Measurements from ENCODE around the gene APOBEC3C.
"Not testable (repeated sequence)": the region's sequence is repeated elsewhere in the genome, so short reads cannot be mapped to it uniquely, and the experiment has no call there.

Gene APOBEC3C

DNA sequence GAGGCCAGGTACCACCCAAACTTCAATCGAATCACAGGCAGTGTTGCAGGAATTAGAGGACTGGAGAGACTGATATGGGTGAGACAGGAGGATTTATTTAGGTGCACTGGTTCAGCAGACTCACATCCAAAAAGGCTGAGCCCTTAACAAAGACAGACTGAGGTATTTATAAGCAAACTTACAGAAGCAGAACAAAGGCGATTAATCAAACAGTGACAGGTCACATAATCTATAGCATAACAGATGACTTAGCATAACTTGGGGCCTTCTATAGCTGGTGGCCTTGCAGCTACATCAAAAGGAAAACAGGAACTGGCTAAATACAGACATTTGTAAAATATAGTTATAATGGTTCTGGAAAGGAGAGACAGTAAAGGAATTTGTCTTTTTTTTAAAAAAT is 29.8 kb upstream of the APOBEC3C start:
- DNase-seq: no peak

DNA sequence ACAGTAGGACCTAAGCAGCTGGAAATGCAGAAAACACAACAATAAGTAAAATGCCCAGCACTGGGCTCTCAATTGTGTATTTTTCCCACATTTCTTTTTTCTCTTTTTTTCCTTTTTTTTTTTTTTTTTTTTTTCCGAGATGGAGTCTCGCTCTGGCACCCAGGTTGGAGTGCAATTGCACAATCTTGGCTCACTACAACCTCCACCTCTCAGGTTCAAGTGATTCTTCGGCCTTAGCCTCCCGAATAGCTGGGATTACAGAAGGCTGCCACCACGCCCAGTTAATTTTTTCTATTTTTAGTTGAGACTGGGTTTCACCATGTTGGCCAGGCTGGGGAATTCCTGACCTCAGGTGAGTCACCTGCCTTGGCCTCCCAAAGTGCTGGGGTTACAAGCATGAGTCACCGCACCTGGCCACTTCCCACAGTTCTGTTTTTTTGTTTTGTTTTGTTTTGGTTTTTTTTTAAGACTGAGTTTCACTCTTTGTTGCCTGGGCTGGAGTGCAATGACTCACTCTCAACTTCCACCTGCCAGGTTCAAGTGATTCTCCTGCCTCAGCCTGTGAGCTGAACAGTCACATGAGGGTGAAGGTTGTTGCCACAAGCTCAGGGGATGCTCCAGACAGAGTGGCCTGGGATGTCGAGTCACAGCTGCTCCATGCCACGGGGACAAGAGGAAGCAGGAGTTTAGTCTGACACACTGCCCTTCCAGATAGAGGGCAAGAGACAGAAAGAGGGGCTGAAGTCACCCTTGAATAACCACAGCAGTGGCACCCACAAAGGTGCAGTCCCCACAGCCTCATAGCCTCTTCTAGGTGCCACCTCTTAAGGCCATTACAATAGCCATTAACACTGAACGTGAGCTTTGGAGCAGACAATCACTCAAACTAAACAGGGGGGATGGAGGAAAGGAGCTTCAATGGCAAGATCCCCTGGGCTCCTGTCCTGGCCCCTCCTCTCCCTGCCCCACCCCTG is 29.0 kb upstream of the APOBEC3C start:
- peak; percentile 36 to 55 for DNase-seq

DNA sequence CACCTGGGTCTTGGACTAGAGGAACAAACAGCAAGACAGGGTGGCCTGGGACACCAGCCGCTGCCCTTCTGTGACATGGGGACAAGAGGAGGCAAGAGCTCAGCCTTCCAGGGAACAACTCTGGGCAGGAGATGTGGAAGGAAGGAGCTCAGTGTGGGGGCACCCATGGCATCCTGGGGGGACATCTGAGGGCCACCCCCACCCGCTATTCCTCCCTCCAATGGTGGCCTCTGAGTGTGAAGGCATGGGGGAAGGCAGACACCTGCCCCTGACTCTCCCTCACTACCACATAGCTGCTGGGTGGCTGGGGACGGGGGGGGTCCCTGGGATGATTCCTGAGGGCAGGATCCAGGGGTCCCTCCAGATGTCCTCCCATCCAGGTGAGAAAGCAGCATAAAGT is 27.4 kb upstream of the APOBEC3C start:
- DNase-seq: no peak

DNA sequence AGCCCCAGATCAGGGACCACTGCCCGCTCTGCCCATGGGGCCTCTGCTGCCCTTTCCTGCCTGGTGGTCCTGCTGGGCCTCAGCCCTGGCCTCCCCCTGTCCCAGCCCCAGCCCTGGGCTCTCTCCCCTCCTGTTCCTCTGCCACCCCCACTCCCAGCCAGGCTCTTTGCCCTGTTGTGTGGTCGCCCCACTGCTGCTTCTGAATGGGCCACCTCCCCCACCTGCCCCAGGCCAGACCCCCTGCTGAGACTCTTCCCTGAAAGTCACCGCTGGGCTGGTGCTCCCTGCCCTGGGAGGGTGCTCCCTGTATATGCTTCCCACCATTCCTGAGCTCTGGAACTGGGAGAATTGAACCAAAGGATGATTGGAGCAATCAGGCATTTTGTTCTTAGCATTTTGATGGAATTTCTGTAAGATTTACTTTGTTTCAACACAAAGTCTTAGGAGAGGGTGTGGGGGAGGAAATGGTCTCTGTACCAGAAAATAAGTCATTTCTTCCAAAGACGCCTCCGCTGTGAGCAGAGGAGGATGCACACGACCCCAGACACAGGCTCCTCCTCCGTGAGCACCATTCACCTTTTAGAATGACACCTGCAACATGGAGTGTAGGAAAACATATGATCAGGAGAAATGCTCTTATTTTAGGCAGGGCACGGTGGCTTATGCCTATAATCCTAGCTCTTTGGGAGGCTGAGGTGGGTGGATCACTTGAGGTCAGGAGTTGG is 26.7 kb upstream of the APOBEC3C start:
- DNase-seq: no peak

DNA sequence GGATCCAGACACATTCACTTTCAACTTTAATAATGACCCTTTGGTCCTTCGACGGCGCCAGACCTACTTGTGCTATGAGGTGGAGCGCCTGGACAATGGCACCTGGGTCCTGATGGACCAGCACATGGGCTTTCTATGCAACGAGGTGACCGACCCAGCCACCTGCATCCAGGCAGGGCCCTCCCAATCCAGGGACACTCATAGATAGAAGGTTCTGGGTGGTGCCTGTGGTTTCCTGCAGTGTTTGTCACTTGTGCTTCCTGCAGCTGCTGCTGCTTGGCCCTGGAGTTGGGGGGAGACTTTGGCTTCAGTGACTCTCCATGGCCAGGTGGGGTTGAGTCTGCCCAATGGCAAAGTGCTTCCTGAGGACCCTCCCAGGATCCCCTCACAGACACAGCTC is 24.6 kb upstream of the APOBEC3C start:
- no peak for DNase-seq

DNA sequence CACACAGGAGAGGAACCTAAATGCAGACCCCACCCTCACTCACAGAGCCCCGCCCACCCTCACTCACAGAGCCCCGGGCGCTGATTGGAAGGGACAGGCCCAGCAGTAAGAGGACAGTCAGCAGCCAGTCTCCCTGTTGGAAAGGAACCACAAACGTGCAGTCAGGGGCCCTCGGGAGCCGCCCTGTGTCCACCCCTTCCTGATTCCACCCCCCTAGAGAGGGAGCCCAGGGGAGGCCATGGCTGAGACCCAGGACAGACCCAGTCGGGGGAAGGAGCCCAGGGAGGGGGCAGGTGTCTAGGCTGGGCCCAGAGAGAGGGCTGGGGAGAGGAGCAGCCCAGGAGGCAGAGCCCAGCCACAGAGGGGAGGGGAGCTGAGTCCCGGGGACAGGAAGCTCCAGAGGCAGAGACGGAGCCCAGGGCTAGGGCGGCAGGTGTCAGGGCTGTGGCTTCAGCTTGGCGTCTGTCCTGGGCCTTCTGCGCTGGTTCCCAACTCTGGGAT is 21.1 kb upstream of the APOBEC3C start:
- peak; percentile 68 to 82 for DNase-seq

DNA sequence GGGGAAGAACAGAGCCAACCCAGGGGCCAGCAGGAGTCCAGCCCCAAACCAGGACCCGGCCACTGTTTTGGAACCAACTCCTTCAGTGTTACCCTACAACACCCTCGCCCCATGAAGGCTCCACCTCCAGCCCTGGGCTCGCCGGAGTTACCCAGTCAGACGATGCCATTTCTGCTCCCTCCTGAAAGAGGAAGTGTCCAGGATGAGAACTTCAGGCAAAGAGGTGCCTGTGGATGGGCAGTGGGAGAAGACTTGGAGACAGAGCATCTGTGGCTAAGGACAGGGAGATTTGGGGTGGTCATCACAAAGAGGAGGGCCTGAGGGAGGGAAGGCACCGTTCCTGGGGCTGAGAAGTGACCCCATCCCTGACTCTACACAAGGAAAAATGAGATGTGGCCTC is 18.0 kb upstream of the APOBEC3C start:
- DNase-seq: no peak

DNA sequence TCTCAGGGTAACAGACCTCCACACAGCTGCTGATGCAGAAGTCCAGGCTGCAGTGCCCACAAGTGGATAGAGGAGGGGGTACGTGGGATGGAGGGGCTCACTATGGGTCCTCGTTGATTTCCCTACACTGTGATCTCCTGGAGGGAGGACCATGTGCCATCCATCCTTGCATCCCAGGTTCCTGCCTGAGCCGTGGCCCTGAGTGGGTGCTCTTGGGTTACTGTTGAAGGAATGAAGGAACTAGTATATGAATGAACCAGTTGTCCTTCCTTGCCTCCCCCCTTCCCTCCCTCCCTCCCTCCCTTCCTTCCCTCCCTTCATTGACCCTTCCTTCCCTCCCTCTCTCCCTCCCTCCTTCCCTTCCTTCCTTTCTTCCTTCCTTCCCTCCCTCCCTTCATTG is 16.5 kb upstream of the APOBEC3C start:
- no peak for DNase-seq

DNA sequence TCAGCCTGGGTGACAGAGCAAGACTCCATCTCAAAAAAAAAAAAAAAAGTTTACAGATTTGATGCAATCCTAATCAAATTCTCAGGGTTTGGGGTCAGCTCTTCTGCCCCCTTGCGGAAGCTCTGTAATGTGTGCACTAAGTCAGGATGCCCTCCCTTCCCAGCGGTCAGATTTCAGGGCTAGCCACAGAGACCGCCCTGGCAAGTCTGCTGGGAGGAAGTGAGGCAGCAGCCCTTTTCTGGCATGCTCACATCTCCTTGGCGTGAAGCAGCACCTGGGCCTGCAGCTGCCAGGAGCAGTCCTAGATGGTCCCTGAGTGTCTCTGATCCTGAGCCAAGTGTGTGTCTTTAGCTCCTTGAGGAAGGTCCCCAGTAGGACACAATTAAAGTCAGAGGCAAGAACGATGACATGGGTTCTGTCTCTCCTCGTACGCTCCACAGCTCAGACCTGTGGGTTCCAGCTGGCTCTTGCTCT is 10.9 kb upstream of the APOBEC3C start:
- DNase-seq: peak; percentile 41 to 64

DNA sequence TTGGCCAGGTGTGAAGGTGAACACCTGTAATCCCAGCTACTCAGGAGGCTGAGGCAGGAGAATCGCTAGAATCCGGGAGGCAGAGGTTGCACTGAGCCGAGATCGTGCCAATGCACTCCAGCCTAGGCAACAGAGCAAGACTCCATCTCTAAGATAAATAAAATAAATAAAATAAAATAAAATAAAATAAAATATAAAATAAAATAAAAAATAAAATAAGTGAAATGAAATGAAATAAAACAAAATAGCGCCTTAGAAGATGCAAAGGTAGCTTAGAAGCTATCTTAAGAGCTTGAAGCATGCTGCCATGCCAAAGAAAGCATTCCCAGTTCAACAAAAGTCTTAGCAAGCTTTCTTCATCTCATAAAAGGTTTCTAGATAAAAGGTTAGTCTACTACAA is 6.9 kb upstream of the APOBEC3C start:
- no peak for DNase-seq

DNA sequence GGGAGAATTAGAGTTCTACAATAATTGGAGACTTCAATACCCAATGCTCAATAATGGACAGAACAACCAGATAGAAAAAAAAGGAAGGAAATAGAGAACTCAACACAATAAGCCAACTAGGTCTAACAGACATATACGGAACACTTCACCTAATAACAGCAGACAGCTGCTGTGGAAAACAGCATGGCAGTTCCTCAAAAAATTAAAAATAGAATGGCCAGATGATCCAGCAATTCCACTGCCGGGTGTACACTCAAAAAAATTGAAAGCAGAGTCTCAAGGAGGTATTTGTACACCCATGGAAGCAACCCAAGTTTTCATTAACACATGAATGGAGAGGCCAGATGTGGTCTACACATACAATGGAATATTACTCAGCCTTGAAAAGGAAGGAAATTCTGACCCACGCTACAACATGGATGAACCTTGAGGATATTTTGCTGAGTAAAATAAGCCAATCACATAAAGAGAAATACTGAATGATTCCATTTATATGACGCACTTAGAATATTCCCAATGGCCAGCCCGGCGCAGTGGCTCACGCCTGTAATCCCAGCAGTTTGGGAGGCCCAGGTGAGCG is 5.7 kb upstream of the APOBEC3C start:
- DNase-seq: not testable (repeated sequence)

DNA sequence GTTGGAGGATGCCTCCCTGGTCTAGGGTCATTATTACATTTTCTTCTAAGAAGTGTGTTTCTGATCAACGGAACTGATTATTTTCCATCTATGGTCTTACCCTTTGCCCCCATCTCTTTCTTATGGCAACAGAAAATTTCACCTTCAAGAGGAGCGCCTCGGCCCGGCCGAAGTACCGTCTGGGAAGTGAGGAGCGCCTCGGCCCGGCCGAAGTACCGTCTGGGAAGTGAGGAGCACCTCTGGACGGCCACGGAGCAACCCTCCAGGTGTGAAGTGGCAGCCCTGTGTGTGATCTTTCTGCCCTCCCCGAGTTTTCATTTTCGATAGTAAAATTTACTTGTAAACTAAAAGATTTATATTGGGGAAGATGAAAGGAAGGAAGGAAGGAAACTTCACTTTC is 3.1 kb upstream of the APOBEC3C start:
- no peak for DNase-seq

DNA sequence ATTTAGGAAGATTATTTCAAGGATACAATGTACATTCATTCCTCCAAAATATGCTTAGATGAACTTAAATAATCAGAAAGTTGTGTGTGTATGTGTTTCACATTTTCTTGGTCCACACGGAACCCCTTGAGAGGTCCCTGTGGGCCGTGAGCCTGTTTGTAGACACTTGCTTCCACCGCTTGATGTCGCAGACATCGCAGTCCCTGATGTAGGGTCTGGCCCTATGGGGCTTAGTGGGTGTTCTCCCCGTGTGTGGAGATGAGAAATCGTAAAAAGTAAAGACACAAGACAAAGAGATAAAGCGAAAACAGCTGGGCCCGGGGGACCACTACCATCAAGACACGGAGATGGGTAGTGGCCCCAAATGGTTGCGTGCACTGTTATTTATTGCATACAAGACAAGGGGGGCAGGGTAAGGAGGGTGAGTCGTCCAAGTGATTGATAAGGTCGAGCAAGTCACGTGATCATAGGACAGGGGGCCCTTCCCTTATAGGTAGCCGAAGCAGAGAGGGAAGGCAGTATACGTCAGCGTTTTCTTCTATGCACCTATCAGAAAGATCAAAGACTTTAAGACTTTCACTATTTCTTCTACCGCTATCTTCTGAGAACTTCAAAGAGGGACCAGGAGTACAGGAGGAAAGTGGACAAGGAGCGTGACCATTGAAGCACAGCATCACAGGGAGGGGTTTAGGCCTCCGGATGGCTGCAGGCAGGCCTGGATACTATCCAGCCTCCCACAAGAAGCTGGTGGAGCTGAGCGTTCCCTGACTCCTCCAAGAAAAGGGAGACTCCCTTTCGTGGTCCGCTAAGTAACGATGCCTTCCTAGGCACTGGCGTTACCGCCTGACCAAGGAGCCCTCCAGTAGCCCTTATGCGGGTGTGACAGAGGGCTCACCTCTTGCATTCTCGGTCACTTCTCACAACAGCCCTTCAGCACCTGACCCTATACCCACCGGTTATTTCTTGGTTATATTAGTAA is 1.2 kb upstream of the APOBEC3C start:
- no peak for DNase-seq

DNA sequence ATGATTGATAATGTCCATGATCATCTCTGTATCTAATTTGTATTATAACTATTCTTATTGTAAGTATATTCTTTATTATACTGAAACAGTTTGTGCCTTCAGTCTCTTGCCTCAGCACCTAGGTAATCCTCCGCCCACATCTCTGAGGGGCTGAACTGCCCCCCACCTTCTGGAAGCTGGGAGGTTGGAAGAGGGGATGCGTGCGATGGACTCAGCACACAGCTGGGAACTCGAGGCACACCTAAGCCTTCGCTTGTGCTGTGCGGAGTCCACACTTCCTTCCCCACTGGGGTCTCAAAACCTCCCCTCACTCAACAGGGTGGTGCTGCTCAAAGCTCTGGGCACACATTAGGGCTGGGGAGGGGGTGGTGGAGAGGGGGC is 506 bp upstream of the APOBEC3C start:
- not testable (repeated sequence) for DNase-seq

DNA sequence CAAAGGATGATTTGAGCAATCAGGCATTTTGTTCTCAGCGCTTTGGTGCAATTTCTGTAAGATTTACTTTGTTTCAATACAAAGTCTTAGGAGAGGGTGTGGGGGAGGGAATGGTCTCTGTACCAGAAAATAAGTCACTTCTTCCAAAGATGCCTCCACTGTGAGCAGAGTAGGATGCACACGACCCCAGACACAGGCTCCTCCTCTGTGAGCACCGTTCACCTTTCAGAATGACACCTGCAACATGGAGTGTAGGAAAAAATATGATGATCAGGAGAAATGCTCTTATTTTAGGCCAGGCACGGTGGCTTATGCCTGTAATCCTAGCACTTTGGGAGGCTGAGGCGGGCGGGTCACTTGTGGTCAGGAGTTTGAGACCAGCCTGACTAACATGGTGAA is 665 bp downstream of the APOBEC3C start:
- not testable (repeated sequence) for DNase-seq

DNA sequence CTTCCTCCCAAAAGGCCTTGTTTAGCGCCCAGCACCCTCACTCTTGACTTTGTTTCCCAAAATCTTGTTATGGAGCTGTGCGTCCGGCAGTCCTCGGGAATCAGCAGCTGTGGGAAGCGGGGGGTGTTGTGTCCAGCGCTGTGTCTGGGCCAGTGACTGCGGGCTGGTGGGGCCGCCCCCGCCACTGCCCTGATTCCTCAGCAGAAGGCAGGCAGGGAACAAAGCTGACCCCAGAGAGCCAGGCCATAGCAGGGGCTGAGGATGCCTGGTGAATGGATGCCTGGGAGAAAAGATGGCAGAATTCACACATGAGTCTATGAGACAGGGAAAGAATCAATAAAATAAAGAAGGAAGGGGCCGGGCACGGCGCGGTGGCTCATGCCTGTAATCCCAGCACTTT is 2.5 kb downstream of the APOBEC3C start:
- no peak for DNase-seq

DNA sequence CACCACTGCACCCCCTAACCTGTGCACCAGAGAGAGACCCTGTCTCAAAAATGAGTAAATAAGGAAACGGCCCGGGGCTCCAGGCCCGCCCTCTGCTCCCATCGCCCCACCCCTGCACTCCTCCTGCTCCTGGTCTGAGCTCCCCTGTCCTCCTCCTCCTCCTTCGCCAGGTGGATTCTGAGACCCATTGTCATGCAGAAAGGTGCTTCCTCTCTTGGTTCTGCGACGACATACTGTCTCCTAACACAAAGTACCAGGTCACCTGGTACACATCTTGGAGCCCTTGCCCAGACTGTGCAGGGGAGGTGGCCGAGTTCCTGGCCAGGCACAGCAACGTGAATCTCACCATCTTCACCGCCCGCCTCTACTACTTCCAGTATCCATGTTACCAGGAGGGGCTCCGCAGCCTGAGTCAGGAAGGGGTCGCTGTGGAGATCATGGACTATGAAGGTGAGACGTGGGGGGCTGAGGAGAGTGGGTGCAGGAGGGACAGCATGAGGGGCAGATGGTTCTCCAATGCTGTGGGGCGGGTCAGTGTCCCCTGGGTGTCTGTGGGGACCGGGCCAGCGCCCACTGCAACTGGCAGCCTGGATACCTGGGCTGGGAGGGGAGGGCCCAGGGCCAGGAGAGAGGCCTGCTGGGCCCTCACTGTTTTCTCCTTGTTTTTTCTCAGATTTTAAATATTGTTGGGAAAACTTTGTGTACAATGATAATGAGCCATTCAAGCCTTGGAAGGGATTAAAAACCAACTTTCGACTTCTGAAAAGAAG is 3.7 kb downstream of the APOBEC3C start:
- no peak for DNase-seq

DNA sequence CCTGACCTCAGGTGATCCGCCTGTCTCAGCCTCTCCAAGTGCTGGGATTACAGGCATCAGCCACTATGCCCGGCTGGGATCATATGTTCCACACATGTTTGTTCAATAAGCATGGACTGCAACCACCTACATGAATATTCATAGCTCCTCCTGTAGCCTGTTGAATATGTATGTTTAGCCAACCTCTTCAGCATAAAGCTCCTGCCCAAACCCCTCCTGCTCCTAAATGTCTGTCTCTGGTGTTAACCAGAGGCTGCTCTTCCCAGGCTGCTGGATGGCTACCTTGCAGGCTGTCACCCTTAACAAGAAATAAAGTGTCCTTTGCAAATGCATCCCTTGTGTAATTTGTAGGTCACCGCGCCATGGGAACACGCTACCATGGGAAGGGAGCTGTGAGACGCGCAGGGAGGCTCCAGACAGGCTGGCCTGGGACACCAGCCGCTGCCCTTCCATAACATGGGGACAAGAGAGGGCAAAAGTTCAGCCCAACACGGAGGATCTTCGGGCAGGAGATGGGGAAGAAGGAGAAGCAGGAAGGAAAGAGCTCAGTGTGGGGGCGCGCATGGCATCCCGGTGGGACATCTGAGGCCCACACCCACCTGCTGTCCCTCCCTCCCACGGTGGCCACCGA is 6.1 kb downstream of the APOBEC3C start:
- not testable (repeated sequence) for DNase-seq

DNA sequence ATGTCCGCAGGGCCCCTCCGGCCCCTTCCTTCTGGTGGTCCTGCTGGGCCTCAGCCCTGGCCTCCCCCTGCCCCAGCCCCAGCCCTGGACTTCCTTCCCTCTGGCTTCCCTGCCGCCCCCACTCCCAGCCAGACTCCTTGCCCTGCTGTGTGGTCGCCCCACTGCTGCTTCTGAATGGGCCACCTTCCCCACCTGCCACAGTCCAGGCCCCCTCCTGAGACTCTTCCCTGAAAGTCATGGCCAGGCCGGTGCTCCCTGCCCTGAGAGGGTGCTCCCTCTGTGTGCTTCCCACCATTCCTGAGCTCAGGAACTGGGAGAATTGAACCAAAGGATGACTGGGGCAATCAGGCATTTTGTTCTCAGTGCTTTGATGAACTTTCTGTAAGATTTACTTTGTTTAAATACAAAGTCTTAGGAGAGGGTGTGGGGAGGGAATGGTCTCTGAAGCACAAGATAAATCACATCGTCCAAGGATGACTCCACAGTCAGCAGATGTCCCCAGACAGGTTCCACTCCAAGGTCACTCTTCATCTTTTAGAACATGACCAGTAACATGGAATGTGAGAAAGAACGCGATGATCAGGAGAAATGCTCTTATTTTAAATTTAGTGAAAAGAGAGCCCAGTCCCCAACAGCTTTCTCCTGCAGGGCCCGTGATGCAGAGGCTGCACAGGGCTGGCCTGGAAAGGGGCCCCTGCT is 7.6 kb downstream of the APOBEC3C start:
- DNase-seq: no peak
